GM12878 (cell line): ENCODE measurements around the gene FKBP8. TPM values are rescaled to one million over a fixed set of nuclear protein-coding genes. Genes with fewer than 3 reads are reported as not detected.

ENCODE experiments used
- BHLHE40 ChIP-seq, 2 experiments: fragments of 450-650 bp in 1 of 2; IDR thresholded peaks; 2 replicates each; pipeline ENCODE4 v1.6.1; 2011 to 2017; ENCODE audit warnings: low read depth in 2 of 2, borderline replicate concordance in 1 of 2, improper control_type of control experiment in 1 of 2, low read length in 1 of 2, mild to moderate bottlenecking in 1 of 2
- BMI1 ChIP-seq: fragments of 450-650 bp; IDR thresholded peaks from 2 replicates; pipeline ENCODE4 v1.6.1; 2016; ENCODE audit warnings: mild to moderate bottlenecking, moderate library complexity, borderline replicate concordance
- CBX3 ChIP-seq: fragments of 200-600 bp; sonication (generic); IDR thresholded peaks from 2 replicates; pipeline ENCODE4 v1.6.1; 2016; ENCODE audit warnings: low read depth, borderline replicate concordance
- CHD1 ChIP-seq: IDR thresholded peaks from 2 replicates; pipeline ENCODE4 v1.6.1; 2012; ENCODE audit warnings: low read depth, low read length, improper control_type of control experiment
- CHD2 ChIP-seq: IDR thresholded peaks from 2 replicates; pipeline ENCODE4 v1.6.1; 2011; ENCODE audit warnings: low read depth, low read length, improper control_type of control experiment, borderline replicate concordance
- CHD4 ChIP-seq: fragments of 200-600 bp; sonication (generic); IDR thresholded peaks from 2 replicates; pipeline ENCODE4 v1.6.1; 2016; ENCODE audit warnings: mild to moderate bottlenecking
- EED ChIP-seq: sonication (generic); IDR thresholded peaks from 2 replicates; pipeline ENCODE4 v1.6.1; 2016; ENCODE audit warnings: antibody characterized with exemption, low read depth
- FOXK2 ChIP-seq: fragments of 450-650 bp; IDR thresholded peaks from 2 replicates; pipeline ENCODE4 v1.6.1; 2017; ENCODE audit warnings: mild to moderate bottlenecking, moderate library complexity
- FOXM1 ChIP-seq: IDR thresholded peaks from 2 replicates; pipeline ENCODE4 v1.6.1; 2012; ENCODE audit warnings: low read depth, mild to moderate bottlenecking, inconsistent platforms, low read length, moderate library complexity
- GABPA ChIP-seq: IDR thresholded peaks from 2 replicates; pipeline ENCODE4 v1.6.1; 2014; ENCODE audit warnings: antibody characterized with exemption, low read depth, mild to moderate bottlenecking, inconsistent platforms
- HDAC2 ChIP-seq: fragments of 200-600 bp; sonication (generic); IDR thresholded peaks from 2 replicates; pipeline ENCODE4 v1.6.1; 2017
- IRF3 ChIP-seq: fragments of 450-650 bp; IDR thresholded peaks from 2 replicates; pipeline ENCODE4 v1.6.1; 2014; ENCODE audit warnings: mild to moderate bottlenecking
- KDM1A ChIP-seq: fragments of 200-600 bp; sonication (generic); IDR thresholded peaks from 2 replicates; pipeline ENCODE4 v1.6.1; 2016; ENCODE audit warnings: borderline replicate concordance
- NBN ChIP-seq: fragments of 450-650 bp; IDR thresholded peaks from 2 replicates; pipeline ENCODE4 v1.6.1; 2016
- NFIC ChIP-seq: IDR thresholded peaks from 2 replicates; pipeline ENCODE4 v1.6.1; 2012; ENCODE audit warnings: low read depth, mild to moderate bottlenecking, inconsistent platforms, low read length, moderate library complexity
- PAX8 ChIP-seq: fragments of 450-650 bp; IDR thresholded peaks from 2 replicates; pipeline ENCODE4 v1.6.1; 2017; ENCODE audit warnings: mild to moderate bottlenecking, moderate library complexity
- RB1 ChIP-seq: fragments of 450-650 bp; formaldehyde crosslinking; IDR thresholded peaks from 2 replicates; pipeline ENCODE4 v1.6.1; 2017; ENCODE audit warnings: mild to moderate bottlenecking, borderline replicate concordance
- SMAD5 ChIP-seq: IDR thresholded peaks from 2 replicates; pipeline ENCODE4 v1.6.1; 2016; ENCODE audit warnings: antibody characterized with exemption, low read depth
- SMARCA5 ChIP-seq: fragments of 450-650 bp; IDR thresholded peaks from 2 replicates; pipeline ENCODE4 v1.6.1; 2017; ENCODE audit warnings: mild to moderate bottlenecking
- SREBF2 ChIP-seq: IDR thresholded peaks from 2 replicates; pipeline ENCODE4 v1.6.1; 2012; ENCODE audit warnings: mild to moderate bottlenecking, low read length
- TCF7 ChIP-seq: IDR thresholded peaks from 2 replicates; pipeline ENCODE4 v1.6.1; 2014; ENCODE audit warnings: antibody characterized with exemption, borderline replicate concordance
- WRNIP1 ChIP-seq: IDR thresholded peaks from 2 replicates; pipeline ENCODE4 v1.6.1; 2011; ENCODE audit warnings: low read depth, low read length, improper control_type of control experiment, borderline replicate concordance
- ZBED1 ChIP-seq: IDR thresholded peaks from 2 replicates; pipeline ENCODE4 v1.6.1; 2016; ENCODE audit warnings: borderline replicate concordance
- polyA plus RNA-seq, 11 experiments: library from polyadenylated mRNA; depleted of rRNA in 4 of 11; unstranded in 6 of 11; stranded (reverse) in 5 of 11; fragments of >200 nt; fragmentation: Nextera tagmentation in 4 of 11; fragmentation: Illumina TruSeq in 1 of 11; extraction: Ambion mirVana in 4 of 11; extraction: Trizol in 1 of 11; gene quantifications; 1 replicate in 1 of 11; 2 replicates in 10 of 11; pipeline versions ENCODE4 v1.2.1 to v1.2.3, GENCODE V29; 2011 to 2016; ENCODE audit warnings: inconsistent platforms in 2 of 11, missing spikeins in 2 of 11, low read depth in 1 of 11
- total RNA-seq, 4 experiments: library from RNA; depleted of rRNA in 3 of 4; stranded (reverse); fragments of >200 nt in 3 of 4; fragmentation: Illumina TruSeq in 1 of 4; extraction: Trizol in 1 of 4; gene quantifications; 2 replicates each; pipeline versions ENCODE4 v1.2.1 to v1.2.3, GENCODE V29; 2013 to 2021
- TF ChIP-seq, protein P1 (sequence below): fragments of 450-650 bp; IDR thresholded peaks from 2 replicates; pipeline ENCODE4 v1.6.1; 2017; ENCODE audit warnings: mild to moderate bottlenecking
- TF ChIP-seq, protein P2 (sequence below): IDR thresholded peaks from 2 replicates; pipeline ENCODE4 v1.6.1; 2012; ENCODE audit warnings: low read length, inconsistent platforms
- TF ChIP-seq, protein P3 (sequence below): IDR thresholded peaks from 2 replicates; pipeline ENCODE4 v1.6.1; 2012; ENCODE audit warnings: low read depth, low read length, improper control_type of control experiment
- TF ChIP-seq, protein P4 (sequence below): IDR thresholded peaks from 2 replicates; pipeline ENCODE4 v1.6.1; 2012; ENCODE audit warnings: low read depth, low read length, improper control_type of control experiment

The FKBP8 gene
- total and polyA plus RNA-seq, 10 of the 15 experiments (the other 5 are each of a cell fraction or from before 2014, with no cell fraction given): 0.13 to 205 (median 95.4) TPM

DNA sequence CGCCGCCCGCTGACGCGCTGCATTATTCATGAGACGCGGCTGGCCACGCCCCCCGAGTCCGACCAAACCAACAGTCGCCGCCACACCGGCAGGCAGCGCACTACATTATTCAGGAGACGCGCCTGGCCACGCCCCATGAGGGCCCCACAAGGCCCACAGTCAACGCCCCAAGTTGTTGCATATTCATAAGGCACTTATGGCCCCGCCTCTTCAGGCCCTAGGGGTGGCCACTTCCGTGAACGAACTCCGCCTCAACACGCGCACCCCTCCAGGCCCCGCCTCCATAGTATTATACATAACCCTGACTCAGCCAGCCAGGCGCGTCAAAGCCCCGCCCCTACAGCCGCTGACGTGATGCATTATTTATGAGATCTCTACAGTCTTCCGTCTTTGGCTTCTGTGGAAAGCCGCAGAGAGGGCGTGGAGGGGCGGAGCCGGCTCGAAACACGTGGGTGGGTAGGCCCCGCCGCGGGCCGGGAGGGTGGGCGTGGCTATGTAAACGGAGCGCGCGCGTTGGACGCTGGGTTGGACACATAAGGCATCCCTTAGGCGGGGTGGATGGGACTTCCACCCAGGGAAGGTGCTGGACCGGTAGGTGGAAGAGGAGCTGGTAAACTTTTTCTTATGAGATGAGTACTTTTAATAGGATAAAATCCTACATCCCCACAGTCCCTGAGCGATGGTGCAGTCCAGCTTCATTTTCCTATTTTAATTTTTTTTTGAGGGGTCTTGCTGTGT, 21.1 kb downstream of the FKBP8 start (continued):
- TF ChIP-seq, protein P1, sequence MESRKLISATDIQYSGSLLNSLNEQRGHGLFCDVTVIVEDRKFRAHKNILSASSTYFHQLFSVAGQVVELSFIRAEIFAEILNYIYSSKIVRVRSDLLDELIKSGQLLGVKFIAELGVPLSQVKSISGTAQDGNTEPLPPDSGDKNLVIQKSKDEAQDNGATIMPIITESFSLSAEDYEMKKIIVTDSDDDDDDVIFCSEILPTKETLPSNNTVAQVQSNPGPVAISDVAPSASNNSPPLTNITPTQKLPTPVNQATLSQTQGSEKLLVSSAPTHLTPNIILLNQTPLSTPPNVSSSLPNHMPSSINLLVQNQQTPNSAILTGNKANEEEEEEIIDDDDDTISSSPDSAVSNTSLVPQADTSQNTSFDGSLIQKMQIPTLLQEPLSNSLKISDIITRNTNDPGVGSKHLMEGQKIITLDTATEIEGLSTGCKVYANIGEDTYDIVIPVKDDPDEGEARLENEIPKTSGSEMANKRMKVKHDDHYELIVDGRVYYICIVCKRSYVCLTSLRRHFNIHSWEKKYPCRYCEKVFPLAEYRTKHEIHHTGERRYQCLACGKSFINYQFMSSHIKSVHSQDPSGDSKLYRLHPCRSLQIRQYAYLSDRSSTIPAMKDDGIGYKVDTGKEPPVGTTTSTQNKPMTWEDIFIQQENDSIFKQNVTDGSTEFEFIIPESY: no peak
- TF ChIP-seq RB1: peak; percentile 84; the same call in 1 of the 2 replicates
- no peak for TF ChIP-seq CBX3
- no peak for TF ChIP-seq TCF7
- TF ChIP-seq, protein P2, sequence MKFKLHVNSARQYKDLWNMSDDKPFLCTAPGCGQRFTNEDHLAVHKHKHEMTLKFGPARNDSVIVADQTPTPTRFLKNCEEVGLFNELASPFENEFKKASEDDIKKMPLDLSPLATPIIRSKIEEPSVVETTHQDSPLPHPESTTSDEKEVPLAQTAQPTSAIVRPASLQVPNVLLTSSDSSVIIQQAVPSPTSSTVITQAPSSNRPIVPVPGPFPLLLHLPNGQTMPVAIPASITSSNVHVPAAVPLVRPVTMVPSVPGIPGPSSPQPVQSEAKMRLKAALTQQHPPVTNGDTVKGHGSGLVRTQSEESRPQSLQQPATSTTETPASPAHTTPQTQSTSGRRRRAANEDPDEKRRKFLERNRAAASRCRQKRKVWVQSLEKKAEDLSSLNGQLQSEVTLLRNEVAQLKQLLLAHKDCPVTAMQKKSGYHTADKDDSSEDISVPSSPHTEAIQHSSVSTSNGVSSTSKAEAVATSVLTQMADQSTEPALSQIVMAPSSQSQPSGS: no peak
- TF ChIP-seq ZBED1: no peak
- no peak for TF ChIP-seq BMI1
- TF ChIP-seq CHD2: no peak
- no peak for TF ChIP-seq HDAC2
- no peak for TF ChIP-seq KDM1A
- peak; percentile 93; the same call in 1 of the 2 replicates for TF ChIP-seq CHD1
- no peak for TF ChIP-seq CHD4
- no peak for TF ChIP-seq SMARCA5
- TF ChIP-seq NFIC: no peak
- no peak for TF ChIP-seq WRNIP1
- TF ChIP-seq FOXK2: peak; percentile 90
- peak; percentile 20 to 45; a peak in 3 of 4 replicates for TF ChIP-seq BHLHE40 (IDR thresholded peaks at IDR 0.05; ENCODE audit: borderline replicate concordance in 1 of 2, low read depth in 2 of 2, low read length in 1 of 2)
- TF ChIP-seq EED: no peak
- TF ChIP-seq FOXM1: no peak
- no peak for TF ChIP-seq SMAD5
- TF ChIP-seq, protein P3, sequence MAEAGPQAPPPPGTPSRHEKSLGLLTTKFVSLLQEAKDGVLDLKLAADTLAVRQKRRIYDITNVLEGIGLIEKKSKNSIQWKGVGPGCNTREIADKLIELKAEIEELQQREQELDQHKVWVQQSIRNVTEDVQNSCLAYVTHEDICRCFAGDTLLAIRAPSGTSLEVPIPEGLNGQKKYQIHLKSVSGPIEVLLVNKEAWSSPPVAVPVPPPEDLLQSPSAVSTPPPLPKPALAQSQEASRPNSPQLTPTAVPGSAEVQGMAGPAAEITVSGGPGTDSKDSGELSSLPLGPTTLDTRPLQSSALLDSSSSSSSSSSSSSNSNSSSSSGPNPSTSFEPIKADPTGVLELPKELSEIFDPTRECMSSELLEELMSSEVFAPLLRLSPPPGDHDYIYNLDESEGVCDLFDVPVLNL: no peak
- TF ChIP-seq NBN: peak; percentile 64; the same call in 1 of the 2 replicates
- no peak for TF ChIP-seq IRF3
- no peak for TF ChIP-seq GABPA
- TF ChIP-seq PAX8: no peak
- TF ChIP-seq, protein P4, sequence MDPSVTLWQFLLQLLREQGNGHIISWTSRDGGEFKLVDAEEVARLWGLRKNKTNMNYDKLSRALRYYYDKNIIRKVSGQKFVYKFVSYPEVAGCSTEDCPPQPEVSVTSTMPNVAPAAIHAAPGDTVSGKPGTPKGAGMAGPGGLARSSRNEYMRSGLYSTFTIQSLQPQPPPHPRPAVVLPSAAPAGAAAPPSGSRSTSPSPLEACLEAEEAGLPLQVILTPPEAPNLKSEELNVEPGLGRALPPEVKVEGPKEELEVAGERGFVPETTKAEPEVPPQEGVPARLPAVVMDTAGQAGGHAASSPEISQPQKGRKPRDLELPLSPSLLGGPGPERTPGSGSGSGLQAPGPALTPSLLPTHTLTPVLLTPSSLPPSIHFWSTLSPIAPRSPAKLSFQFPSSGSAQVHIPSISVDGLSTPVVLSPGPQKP: peak; percentile 16; the same call in 1 of the 2 replicates
- no peak for TF ChIP-seq SREBF2
